Adrenal gland (tissue), 5 donors: ENCODE results near the gene KIF24.

Experiments
- CTCF ChIP-seq, 6 experiments: fragments of 450-650 bp in 4 of 6; fragments of 200-600 bp in 2 of 6; sonication (generic) in 1 of 6; IDR thresholded peaks; 1 replicate in 5 of 6; 2 replicates in 1 of 6; pipeline versions ENCODE4 v1.5.1 to v1.8.0; 2016 to 2021; ENCODE audit warnings: antibody characterized with exemption in 6 of 6, mild to moderate bottlenecking in 2 of 6, moderate library complexity in 1 of 6
- POLR2A ChIP-seq, 2 donors: fragments of 450-650 bp; IDR thresholded peaks; one replicate each; pipeline ENCODE4 v1.6.1; 2017; ENCODE audit warnings: antibody characterized with exemption in 2 of 2, mild to moderate bottlenecking in 2 of 2, moderate library complexity in 1 of 2
- donor health status: DM: no; HTN: no; CAD: no.

GRCh38 chr9:34341659-34342295 lies 12.7 kb upstream of the KIF24 start:
- TF ChIP-seq CTCF (IDR thresholded peaks at IDR 0.05): no peak
- no peak for TF ChIP-seq POLR2A (IDR thresholded peaks at IDR 0.05)
